GM18505 (cell line): Measurements from ENCODE around the gene TRIP10.
A peak's percentile ranks its signal among the peaks of the same experiment; 100 is the strongest.

Experiments
- ATAC-seq: cut with Tn5 transposase; IDR thresholded peaks from one replicate; pipeline ENCODE4 v1.9.1; 2021; ENCODE audit not compliant: unreplicated experiment
- POLR2A ChIP-seq: IDR thresholded peaks from 4 replicates; pipeline ENCODE4 v1.6.1; 2011; ENCODE audit warnings: borderline replicate concordance; ENCODE audit not compliant: insufficient read depth, insufficient read length; ENCODE audit errors: extremely low read depth

TRIP10 gene

GRCh38 chr19:6717036-6717435, 22.4 kb upstream of the TRIP10 start:
- no peak for ATAC-seq
- no peak for TF ChIP-seq POLR2A

DNA sequence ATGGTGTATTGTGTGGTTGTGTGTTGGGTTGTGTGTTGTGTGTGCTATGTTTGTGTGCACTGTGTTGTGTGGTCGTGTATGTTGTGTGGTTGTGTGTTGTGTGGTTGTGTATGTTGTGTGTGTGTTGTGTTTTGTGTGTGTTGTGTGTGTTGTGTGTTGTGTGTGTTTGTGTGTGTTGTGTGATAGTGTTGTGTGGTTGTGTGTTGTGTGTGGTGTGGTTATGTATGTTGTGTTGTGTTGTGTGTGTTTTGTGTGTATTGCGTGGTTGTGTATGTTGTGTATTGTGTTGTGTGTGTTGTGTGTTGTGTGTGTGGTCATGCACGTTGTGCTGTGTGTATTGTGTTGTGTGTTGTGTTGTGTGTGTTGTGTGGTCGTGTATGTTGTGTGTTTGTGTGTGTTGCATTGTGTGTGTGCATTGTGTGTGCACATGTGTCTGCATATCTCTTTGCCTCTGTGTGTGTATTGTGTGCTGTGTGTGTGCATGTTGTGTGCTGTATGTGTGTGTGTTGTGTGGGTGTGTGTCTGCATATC, 22.0 kb upstream of the TRIP10 start:
- TF ChIP-seq POLR2A = no peak
- no peak for ATAC-seq

- ATAC-seq = no peak
Measured at GRCh38 chr19:6718111-6718740, 21.3 kb upstream of the TRIP10 start.

DNA sequence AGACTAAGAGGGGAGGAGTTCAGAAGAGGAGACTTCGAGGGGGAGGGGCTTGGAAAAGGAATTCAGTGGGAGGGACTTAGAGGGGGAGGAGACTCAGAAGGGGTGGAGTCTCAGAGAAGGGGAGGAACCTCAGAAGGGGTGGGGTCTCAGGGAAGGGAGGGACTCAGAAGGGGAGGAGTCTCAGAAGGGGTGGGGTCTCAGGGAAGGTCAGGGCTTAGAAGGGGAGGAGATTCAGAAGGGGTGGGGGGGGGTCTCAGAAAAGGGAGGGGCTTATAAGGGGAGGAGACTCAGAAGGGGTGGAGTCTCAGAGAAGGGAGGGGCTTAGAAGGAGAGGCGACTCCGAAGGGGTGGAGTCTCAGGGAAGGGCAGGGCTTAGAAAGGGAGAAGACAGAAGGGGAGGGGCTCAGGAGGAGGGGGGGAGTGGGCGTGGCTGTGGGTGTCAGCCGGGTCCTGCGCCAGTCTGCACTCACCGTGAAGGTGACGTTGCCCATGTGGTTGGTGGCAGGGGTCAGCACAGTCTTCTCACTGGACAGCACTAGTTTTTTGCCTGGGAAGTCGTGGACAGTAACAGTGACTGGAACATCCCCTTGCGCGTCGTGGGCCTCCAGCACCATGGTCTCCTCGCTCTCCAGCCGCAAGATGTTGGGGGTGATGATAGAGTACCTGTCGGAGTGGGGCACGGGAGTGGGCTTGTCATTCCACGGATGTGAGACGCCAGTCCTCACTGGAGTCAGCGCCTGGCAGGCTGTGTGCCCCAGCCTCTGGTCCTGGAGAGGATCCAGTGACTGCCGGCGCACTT, 20.5 kb upstream of the TRIP10 start:
- no peak for TF ChIP-seq POLR2A
- ATAC-seq = no peak

More at GRCh38 chr19:6718111-6718740, 21.3 kb upstream of the TRIP10 start:
- TF ChIP-seq POLR2A = no peak

- ATAC-seq = no peak
- TF ChIP-seq POLR2A = no peak
Measured at GRCh38 chr19:6719540-6719861, 20.0 kb upstream of the TRIP10 start.

DNA sequence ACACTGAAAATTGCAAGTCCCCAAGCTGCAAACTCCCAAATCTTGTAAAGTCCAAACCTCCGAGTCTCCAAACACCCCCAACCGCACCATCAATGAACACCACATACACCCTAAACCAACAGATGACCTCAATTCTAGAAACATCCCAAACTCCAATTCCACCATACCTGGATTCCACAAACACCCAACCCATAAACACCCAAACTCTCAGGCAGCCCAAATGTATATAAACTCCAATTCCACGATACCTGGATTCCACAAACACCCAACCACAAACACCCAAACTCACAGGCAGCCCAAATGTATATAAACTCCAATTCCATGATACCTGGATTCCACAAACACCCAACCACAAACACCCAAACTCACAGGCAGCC, 19.5 kb upstream of the TRIP10 start:
- no peak for TF ChIP-seq POLR2A
- ATAC-seq = no peak

DNA sequence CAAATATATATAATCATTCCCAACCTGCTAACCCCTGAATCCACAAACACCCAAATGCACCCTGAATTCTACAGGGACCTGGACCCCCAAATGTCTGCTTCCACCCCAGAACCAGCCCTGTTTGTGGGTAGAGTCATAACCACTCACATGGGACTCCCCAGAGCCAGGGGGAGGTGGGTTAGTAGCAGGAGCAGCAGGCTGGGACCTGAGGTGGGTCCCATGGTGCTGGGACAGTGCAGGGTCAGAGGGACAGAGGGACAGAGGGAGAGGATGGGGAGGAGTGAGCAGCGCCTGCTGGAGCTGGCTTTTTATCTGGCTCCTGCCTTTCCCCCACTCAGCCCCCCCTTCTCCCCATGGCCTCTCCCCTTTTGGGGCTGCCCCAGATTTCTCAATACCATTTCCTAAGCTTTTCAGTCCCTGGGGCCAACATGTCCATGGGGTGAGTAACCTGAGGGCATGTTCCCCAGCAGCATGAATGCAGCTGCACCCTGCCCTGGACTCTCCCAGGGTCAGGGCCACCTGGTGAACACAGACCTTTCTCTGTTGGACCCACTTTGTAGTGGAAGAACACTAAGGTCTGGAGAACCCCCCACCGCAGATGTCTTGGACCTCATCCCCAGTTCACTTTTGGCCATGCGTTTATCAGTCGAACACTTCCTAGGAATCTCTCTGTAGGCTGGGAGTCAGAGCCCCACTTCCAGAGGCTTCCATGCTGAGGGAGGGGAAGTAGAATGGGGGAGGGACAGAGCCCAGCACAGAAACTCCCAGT, 18.9 kb upstream of the TRIP10 start, which contains the start of gene C3:
TSS of gene C3 (minus strand) at position 282 of the 769 bp plus-strand sequence. CDS start at position 221, 61 bp downstream.
- no peak for ATAC-seq
- TF ChIP-seq POLR2A = no peak

- no peak for ATAC-seq
- no peak for TF ChIP-seq POLR2A
Measured at GRCh38 chr19:6721138-6721474, 18.4 kb upstream of the TRIP10 start.

DNA sequence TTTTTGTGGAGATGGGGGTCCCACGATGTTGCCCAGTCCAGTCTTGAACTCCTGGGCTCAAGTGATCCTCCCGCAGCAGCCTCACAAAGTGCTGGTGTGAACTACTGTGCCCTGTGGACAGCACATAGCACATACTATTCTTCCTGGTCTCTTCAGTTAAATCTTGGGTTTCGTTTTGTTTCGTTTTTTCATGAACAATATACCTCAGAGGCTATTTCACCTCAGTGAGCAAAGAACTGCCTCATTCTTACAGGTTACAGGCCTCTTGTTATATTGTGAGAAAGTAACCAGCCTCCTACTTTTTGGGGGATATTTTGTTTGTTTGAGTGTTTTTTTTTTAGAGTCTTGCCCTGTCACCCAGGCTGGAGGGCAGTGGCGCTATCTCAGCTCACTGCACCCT, 17.7 kb upstream of the TRIP10 start:
- ATAC-seq = no peak
- peak; percentile 23 for TF ChIP-seq POLR2A

GRCh38 chr19:6723108-6723618, 16.3 kb upstream of the TRIP10 start:
- no peak for ATAC-seq
- TF ChIP-seq POLR2A = no peak

DNA sequence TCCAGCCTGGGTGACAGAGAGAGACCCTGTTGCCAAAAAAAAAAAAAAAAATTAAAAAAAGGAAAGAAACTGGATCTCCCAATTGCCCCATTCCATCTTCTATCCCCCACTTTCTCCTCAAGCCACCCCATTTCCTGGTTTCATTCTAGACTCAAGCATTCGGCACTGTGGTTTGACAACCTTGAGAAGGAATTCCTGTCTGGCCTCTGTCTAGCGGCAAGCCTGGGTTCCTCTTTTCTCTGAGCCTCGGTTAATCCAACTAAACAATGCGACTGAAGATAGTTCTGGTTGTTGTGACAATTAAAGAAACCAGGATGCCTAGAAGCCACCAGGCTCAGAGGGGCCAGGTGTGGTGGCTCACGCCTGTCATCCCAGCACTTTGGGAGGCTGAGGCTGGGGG, 15.7 kb upstream of the TRIP10 start:
- ATAC-seq = no peak
- no peak for TF ChIP-seq POLR2A

- no peak for ATAC-seq
- TF ChIP-seq POLR2A = no peak
Measured at GRCh38 chr19:6724631-6725492, 14.6 kb upstream of the TRIP10 start.
